Measurements from ENCODE around the gene HEPN1. TPM values are rescaled to one million over a fixed set of nuclear protein-coding genes. Genes with fewer than 3 reads are reported as not detected.

Gene HEPN1
- polyA plus RNA-seq, 1 donor from 2014 or later = not detected

DNA sequence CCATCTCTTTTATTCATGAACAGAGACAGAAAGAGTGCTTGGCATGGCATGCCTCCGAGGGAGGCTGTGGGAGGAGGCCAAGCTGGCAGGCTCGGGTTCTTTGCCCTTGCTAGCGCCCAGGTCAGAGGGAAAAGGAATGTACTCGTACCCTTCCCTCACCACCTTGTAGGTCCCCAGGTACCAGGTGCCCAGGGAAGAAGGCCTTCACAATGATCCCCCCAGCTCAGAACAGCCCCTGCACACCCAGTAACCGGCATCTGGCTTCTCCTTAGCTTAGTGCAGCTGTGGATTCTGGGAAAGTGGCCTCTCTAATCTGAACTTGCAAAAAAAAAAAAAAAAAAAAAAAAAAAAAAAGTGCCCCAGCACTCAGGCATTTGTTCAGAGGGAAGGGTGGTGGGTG is 1.3 kb downstream of the HEPN1 start:
- H3K36me3 ChIP-seq (ENCODE audit: insufficient read depth, low read length) = no peaks in the 10 kb centered on the region
- H3K4me3 ChIP-seq (ENCODE audit: low read length) = peak overlapping the region; percentile 63
- H3K9ac ChIP-seq (ENCODE audit: low read length) = no peak overlapping the region
- TF ChIP-seq EP300 (conservative IDR thresholded peaks at IDR 0.05; ENCODE audit: poor library complexity, severe bottlenecking) (no peak), TAF1 (IDR thresholded peaks at IDR 0.05; ENCODE audit: low read depth) (no peak), MXI1 (conservative IDR thresholded peaks at IDR 0.05; ENCODE audit: poor library complexity, severe bottlenecking) (no peak), RAD21 (conservative IDR thresholded peaks at IDR 0.05) (no peak)
- TF ChIP-seq, protein P1, sequence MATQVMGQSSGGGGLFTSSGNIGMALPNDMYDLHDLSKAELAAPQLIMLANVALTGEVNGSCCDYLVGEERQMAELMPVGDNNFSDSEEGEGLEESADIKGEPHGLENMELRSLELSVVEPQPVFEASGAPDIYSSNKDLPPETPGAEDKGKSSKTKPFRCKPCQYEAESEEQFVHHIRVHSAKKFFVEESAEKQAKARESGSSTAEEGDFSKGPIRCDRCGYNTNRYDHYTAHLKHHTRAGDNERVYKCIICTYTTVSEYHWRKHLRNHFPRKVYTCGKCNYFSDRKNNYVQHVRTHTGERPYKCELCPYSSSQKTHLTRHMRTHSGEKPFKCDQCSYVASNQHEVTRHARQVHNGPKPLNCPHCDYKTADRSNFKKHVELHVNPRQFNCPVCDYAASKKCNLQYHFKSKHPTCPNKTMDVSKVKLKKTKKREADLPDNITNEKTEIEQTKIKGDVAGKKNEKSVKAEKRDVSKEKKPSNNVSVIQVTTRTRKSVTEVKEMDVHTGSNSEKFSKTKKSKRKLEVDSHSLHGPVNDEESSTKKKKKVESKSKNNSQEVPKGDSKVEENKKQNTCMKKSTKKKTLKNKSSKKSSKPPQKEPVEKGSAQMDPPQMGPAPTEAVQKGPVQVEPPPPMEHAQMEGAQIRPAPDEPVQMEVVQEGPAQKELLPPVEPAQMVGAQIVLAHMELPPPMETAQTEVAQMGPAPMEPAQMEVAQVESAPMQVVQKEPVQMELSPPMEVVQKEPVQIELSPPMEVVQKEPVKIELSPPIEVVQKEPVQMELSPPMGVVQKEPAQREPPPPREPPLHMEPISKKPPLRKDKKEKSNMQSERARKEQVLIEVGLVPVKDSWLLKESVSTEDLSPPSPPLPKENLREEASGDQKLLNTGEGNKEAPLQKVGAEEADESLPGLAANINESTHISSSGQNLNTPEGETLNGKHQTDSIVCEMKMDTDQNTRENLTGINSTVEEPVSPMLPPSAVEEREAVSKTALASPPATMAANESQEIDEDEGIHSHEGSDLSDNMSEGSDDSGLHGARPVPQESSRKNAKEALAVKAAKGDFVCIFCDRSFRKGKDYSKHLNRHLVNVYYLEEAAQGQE (IDR thresholded peaks at IDR 0.05; ENCODE audit: borderline replicate concordance) = no peak
- TF ChIP-seq, protein P2, sequence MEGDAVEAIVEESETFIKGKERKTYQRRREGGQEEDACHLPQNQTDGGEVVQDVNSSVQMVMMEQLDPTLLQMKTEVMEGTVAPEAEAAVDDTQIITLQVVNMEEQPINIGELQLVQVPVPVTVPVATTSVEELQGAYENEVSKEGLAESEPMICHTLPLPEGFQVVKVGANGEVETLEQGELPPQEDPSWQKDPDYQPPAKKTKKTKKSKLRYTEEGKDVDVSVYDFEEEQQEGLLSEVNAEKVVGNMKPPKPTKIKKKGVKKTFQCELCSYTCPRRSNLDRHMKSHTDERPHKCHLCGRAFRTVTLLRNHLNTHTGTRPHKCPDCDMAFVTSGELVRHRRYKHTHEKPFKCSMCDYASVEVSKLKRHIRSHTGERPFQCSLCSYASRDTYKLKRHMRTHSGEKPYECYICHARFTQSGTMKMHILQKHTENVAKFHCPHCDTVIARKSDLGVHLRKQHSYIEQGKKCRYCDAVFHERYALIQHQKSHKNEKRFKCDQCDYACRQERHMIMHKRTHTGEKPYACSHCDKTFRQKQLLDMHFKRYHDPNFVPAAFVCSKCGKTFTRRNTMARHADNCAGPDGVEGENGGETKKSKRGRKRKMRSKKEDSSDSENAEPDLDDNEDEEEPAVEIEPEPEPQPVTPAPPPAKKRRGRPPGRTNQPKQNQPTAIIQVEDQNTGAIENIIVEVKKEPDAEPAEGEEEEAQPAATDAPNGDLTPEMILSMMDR (IDR thresholded peaks at IDR 0.05; ENCODE audit: poor library complexity, severe bottlenecking) = no peak
- no peaks in the 10 kb centered on the region for H4K20me1 ChIP-seq (ENCODE audit: insufficient read depth)
- H3K27me3 ChIP-seq (ENCODE audit: insufficient read depth, low read depth, low read length) = peaks cover 18% of the 10 kb centered on the region
- no peaks in the 10 kb centered on the region for H3K9me3 ChIP-seq (ENCODE audit: low read length)
- H2AFZ ChIP-seq (ENCODE audit: low read depth, low read length) = no peak overlapping the region
- H3K27ac ChIP-seq (ENCODE audit: low read length) = no peak overlapping the region
- H3K4me2 ChIP-seq (ENCODE audit: low read length) = no peak overlapping the region
- no peaks in the 10 kb centered on the region for H3K9me2 ChIP-seq (ENCODE audit: insufficient read depth, low read length)
- no peaks in the 10 kb centered on the region for H3K79me2 ChIP-seq (replicated peaks; ENCODE audit: insufficient read depth, low read length)
- H3F3A ChIP-seq (ENCODE audit: insufficient read depth, low read length, poor library complexity, severe bottlenecking) = no peaks in the 10 kb centered on the region

DNA sequence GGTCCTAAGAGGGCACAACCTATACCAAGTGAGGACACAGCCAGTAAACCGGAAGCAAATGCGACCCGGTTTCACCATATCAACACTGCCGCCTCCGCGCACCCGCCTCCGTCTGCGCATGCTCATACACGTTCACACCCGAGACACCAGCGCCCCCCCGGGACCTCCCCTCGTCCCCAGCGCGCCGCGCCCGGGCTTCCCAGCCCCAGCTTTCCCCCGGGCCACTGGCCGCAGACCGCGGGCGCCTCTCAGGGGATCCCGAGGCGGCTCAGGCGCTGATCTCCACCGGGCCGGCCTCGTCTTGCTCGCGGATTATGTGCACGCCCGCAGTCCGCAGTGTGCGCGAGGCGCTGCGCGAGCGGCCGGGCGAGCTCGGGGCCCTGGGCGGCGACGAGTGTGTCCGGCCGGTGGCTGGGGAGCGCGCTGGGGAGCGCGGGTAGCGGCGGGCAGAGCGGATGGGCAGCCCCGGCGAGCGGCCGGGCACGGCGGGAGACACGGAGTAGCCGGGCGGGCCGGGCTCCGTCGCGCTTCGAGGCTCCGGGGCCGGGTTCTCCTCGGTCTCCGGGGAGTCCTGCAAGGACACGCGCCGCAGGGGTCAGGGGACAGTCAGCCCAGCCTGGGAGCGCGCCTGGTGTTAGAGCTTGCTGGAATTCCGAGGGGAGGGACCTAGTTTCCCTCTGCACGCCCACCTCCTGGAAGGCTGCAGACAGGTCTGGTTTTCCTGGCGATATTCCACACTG is 2.0 kb downstream of the HEPN1 start:
- H3K79me2 ChIP-seq (replicated peaks; ENCODE audit: insufficient read depth, low read length) = no peaks in the 10 kb centered on the region
- H3K9ac ChIP-seq (ENCODE audit: low read length) = peak overlapping the region; percentile 51
- no peaks in the 10 kb centered on the region for H3K9me2 ChIP-seq (ENCODE audit: insufficient read depth, low read length)
- H2AFZ ChIP-seq (ENCODE audit: low read depth, low read length) = no peak overlapping the region
- H3F3A ChIP-seq (ENCODE audit: insufficient read depth, low read length, poor library complexity, severe bottlenecking) = no peaks in the 10 kb centered on the region
- H3K36me3 ChIP-seq (ENCODE audit: insufficient read depth, low read length) = no peaks in the 10 kb centered on the region
- no peak overlapping the region for H3K4me2 ChIP-seq (ENCODE audit: low read length)
- no peaks in the 10 kb centered on the region for H4K20me1 ChIP-seq (ENCODE audit: insufficient read depth)
- peaks cover 18% of the 10 kb centered on the region for H3K27me3 ChIP-seq (ENCODE audit: insufficient read depth, low read depth, low read length)
- no peak overlapping the region for H3K27ac ChIP-seq (ENCODE audit: low read length)
- peak overlapping the region; percentile 63 for H3K4me3 ChIP-seq (ENCODE audit: low read length)
- TF ChIP-seq, protein P2 (IDR thresholded peaks at IDR 0.05; ENCODE audit: poor library complexity, severe bottlenecking) = peak; percentile 10
- TF ChIP-seq EZH2 (IDR thresholded peaks at IDR 0.05; ENCODE audit: borderline replicate concordance, insufficient read depth, low read length, poor library complexity, severe bottlenecking) = no peak
- H3K9me3 ChIP-seq (ENCODE audit: low read length) = no peaks in the 10 kb centered on the region
